D721Med (cell line): ENCODE measurements around the gene DRAM1.

Source experiments
- DNase-seq: peaks from one replicate; pipeline ENCODE4 v3.0.0; 2011; ENCODE audit warnings: low spot score; ENCODE audit not compliant: insufficient read length
- FAIRE-seq: peaks from 2 replicates; lab custom pipeline; 2011; peaks lifted over from hg19 to GRCh38; lab: Jason Lieb, UNC
- CTCF ChIP-seq: IDR thresholded peaks from 2 replicates; pipeline ENCODE4 v1.5.1; 2012; ENCODE audit warnings: mild to moderate bottlenecking, control low read depth; ENCODE audit not compliant: insufficient read depth; ENCODE audit errors: missing control alignments

DRAM1 gene

GRCh38 chr12:101885912-101886561 is 8.7 kb downstream of the DRAM1 start:
- no peak for FAIRE-seq

GRCh38 chr12:101889211-101889752 is 11.9 kb downstream of the DRAM1 start:
- TF ChIP-seq CTCF, result no peak
- FAIRE-seq, result no peak

More at GRCh38 chr12:101885912-101886561, 8.7 kb downstream of the DRAM1 start:
- TF ChIP-seq CTCF, result no peak
- no peak for DNase-seq

GRCh38 chr12:101891462-101891971 is 14.1 kb downstream of the DRAM1 start:
- no peak for TF ChIP-seq CTCF
- FAIRE-seq (no peak), DNase-seq (no peak)

More at GRCh38 chr12:101889211-101889752, 11.9 kb downstream of the DRAM1 start:
- DNase-seq, result no peak

GRCh38 chr12:101892794-101893193 is 15.4 kb downstream of the DRAM1 start:
- DNase-seq (no peak), FAIRE-seq (no peak)
- no peak for TF ChIP-seq CTCF

- FAIRE-seq, result no peak
- no peak for DNase-seq
- no peak for TF ChIP-seq CTCF
These were observed 24.4 kb downstream of the DRAM1 start for GRCh38 chr12:101901777-101902176.

- no peak for TF ChIP-seq CTCF
- DNase-seq (no peak), FAIRE-seq (no peak)
These were observed 25.3 kb downstream of the DRAM1 start for GRCh38 chr12:101902641-101903040.

- DNase-seq, result no peak
- FAIRE-seq, result no peak
- no peak for TF ChIP-seq CTCF
These were observed 28.8 kb downstream of the DRAM1 start for GRCh38 chr12:101906226-101906625.
